ENCODE results near the gene OR2L5.

DNA sequence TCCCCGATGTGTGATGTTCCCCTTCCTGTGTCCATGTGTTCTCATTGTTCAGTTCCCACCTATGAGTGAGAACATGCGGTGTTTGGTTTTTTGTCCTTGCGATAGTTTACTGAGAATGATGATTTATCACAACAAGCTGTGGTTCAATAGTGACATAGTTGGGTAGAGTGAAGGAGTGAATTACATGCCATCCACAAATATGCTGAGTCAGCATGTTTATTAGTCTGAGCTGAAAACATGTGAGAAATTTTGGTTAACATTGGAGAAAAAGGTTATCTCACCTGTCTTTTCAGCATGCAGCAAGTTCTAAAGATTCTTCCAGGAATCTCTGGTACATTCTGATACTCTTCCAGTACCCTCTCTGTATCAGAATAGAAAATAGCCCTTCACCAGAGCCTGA, 52.1 kb downstream of the OR2L5 start:
- TF ChIP-seq CTCF (IDR thresholded peaks at IDR 0.05) (no peak), POLR2A (IDR thresholded peaks at IDR 0.05) (no peak), POLR2AphosphoS5 (IDR thresholded peaks at IDR 0.05) (no peak)
